ENCODE measurements around the gene PPARA. TPM values are rescaled to one million over a fixed set of nuclear protein-coding genes. Genes with fewer than 3 reads are reported as not detected.
"Not testable (repeated sequence)": the region's sequence is repeated elsewhere in the genome, so short reads cannot be mapped to it uniquely, and the experiment has no call there.

PPARA gene
- polyA plus RNA-seq, 3 donors: 23.3 to 39.7 (median 38.3) TPM

DNA sequence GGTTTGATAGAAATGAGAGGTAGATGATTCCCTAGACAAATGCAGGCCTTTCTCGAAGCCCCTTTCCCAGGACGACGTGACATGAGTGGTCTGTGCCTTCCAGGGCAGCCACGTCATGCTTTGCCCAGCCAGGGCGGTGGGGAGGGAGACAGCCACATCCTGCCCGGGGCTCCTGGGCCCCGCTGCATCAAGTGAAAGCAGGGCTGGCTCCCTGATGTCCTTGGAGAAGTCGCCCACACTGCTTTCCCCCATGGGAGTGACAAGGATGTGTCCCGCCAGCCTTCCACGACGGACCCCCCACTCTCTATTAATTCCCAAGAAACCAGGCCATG, 13.2 kb downstream of the PPARA start:
- no peak for DNase-seq

DNA sequence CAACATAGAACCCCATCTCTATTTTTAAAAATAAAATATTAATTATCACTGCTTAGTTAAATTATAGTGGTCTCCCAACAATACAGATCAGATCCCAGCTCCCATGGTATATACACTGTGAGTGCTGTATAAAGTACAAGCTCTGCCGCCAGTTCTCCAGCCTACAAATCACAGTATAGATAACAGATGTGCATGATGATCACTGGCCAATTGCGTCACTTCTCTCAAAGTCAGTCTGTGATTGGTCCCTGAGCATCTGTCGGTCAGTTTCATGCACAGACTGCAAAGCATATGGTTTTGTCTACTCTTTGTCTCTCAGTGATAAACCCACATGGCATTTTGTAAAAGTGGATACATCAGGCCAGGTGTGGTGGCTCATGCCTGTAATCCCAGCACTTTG, 15.7 kb downstream of the PPARA start:
- no peak for DNase-seq

DNA sequence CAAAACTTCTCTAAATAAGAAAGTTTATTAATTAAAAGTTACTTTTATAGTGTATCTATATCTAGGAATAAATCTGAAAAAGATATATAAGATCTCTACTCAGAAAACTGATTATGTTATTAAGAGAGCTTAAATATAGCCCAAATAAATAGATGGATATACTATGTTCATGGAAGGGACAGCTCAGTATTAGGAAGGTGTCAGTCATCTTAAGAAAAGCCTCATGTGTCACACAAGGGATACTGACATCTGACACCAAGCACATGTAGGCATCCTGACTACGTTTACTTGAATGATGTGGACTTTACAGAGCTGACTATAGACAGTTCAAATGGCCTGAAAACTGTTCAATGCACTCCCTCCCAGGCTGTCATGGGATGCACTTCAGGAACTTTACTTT, 19.3 kb downstream of the PPARA start:
- DNase-seq: no peak

- no peak for DNase-seq
Observed at GRCh38 chr22:46171940-46172339, 21.6 kb downstream of the PPARA start.

DNA sequence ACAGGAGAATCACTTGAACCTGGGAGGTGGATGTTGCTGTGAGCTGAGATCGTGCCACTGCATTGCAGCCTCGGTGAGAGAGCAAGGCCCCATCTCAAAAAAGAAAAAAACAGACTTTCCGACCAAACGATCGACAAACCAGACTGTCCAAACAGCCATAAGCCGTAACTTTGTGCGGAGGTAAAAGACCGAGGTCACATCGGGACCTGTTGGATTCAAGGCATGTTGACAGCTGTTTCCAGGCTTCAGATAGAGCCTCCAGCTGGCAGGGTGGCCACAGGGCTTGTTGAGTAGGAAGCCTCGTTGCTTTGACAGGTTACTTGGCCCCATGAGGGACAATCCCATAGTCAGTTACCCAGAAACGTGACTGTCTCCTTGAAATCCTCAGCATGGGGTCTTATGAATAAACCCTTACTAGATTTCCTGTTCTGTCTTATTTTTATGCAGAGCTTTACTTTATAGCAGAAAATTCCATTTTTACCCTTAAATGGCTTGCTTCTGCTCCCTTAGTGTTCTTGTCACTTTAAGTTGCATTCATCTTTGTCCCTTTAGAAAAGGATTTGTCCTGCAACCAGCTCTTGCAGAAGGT, 22.3 kb downstream of the PPARA start:
- no peak for DNase-seq

- no peak for DNase-seq
Observed at GRCh38 chr22:46173152-46173551, 22.8 kb downstream of the PPARA start.

DNA sequence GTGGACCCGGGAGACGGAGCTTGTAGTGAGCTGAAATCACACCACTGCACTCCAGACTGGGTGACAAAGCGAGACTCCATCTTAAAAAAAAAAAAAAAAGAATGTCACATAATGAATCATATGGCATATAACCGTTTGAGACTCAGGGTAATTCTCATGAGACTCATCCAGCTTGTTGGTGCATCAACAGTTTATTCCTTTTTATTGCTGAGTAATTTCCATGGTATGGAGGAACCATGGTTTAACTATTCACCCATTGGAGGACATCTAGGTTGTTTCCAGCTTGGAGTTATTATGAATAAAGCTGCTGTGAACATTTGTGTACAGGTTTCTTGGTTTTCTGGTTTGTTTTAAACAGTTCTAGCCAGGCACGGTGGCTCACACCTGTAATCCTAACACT, 25.3 kb downstream of the PPARA start:
- DNase-seq: no peak

DNA sequence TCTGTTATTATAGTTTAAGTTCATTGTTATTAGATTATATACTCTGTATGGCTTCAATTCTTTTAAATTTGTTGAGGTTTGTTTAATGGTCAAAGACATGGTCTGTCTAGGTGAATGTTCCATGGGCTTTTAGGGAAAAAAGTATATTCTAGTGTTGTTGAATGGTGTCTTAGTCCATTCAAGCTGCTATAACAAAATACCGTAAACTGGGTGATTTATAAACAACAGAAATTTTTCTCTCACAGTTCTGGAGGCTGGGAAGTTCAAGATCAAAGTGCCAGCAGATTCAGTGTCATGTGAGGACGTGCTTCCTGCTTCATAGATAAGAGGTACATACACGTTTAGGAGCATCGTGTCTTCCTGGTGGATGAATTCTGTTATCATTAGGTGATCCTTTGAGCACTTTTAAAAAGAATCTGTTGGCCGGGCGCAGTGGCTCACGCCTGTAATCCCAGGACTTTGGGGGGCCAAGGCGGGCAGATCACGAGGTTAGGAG, 26.2 kb downstream of the PPARA start:
- no peak for DNase-seq

DNA sequence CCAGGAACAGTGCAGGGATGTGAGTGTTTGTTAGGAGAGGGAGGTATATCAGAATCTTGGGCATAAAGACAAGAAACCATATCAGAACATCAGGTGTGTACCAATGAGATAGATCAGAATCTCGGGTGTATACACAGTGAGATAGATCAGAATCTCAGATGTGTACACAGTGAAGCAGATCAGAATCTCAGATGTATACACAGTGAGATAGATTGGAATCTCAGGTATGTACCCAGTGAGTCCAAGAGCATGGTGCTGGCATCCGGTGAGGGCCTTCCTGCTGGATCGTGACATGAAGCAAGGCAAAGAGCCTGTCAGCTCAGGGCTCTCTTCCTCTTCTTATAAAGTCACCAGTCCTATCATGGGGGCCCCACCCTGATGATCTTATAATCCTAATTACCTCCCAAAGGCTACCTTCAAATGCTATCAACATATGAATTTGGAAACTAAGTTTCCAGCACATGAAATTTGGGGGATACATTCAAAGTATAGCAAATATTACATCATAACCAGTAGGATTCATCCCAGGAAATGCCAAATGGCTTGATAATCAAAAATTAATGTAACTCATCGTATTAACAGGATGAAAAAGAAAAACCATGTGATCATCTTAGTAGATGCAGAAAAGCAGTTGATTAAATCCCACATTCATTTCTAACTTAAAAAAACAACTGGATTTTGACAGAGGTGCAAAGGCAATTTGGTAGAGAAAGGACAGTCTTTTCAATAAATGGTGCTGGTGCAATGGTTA, 28.6 kb downstream of the PPARA start:
- no peak for DNase-seq

DNA sequence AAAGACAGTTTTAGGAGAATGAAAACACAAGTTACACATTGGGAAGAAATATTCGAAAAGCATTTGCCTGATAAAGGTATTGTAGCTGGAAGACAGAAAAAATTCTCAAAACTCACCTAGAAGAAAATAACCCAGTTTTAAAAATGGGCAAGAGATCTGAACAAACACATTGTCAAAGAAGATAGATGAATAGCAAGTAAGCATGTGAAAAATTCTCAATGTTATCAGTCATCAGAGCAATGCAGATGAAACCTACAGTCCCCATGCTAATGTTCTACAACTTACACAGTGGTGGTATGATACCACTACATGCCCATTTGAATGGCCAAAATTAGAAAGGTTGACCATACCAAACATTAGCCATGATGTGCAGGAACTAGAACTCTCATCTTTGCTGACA, 29.4 kb downstream of the PPARA start:
- DNase-seq: no peak

DNA sequence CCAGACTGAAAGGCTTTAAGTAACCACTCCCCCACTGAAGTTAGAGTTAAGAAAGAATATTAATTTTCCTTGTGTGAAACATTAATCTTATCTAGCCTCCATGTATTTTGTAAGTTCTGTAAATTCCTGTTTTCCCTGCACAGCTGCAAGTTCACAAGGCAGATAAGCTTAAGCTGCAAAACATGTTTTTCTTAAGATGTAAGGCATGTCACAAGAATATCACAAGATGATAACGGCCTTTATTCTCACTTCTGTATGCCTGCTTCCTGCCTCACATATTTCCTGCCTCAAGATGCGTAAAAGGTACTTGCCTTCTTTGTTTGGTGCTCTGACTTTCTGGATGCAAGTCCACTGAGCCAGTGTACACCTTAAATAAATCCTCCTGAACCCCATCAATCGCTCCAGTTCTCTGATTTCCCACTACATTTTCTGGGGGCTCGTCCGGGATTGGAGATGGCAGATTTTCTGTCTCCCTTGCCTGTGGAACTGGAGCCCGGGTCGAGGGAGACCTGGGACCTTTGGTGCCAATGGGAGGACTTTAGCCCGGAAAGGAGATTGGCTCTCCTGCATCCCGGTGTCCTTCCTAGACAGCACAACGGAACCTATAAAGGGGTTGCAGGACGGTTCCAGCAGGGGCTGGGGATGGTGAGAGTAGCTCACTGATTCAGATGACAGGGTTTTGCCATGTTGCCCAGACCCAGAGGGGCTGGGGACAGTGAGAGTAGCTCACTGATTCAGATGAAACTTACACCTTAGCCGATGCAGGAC, 30.2 kb downstream of the PPARA start:
- DNase-seq: no peak

DNA sequence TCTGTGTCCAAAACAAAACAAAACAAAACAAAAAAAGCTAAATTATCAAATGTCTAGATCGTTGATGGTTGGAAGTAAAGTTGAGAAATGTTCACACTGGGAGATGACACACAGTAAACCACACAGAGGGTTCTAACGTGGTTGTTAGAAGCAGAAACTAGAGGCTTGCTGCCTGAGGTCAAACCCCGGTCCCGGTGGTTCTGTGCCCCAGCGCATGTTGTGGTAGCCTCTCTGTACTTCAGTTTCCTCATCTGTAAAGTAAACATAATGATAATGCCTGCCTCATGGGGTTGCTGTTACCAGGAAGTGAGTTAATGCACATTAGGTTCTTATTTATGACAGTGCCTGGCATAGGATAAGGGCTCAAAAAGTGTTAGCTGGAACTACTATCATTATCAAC, 33.4 kb downstream of the PPARA start:
- DNase-seq: no peak

GRCh38 chr22:46185283-46185682, 35.0 kb downstream of the PPARA start:
- DNase-seq: no peak

DNA sequence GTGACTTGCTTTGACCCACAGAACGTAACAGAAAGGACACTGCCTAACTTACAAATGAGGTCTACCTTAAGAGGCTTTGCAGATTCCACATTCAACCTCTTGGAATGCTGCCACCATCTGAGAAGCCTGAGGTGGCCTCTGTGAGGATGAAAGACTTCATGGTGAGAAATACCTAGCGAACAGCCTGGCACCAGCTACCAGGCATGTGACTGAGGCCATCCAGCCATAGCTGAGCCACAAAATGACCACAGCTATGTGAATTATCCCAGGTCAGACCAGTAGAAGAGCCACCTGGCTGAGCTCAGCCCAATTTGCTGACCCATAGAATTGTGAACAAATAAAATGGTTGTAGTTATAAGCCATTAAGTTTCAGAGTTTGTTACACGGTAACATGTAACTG, 37.5 kb downstream of the PPARA start:
- DNase-seq: no peak

DNA sequence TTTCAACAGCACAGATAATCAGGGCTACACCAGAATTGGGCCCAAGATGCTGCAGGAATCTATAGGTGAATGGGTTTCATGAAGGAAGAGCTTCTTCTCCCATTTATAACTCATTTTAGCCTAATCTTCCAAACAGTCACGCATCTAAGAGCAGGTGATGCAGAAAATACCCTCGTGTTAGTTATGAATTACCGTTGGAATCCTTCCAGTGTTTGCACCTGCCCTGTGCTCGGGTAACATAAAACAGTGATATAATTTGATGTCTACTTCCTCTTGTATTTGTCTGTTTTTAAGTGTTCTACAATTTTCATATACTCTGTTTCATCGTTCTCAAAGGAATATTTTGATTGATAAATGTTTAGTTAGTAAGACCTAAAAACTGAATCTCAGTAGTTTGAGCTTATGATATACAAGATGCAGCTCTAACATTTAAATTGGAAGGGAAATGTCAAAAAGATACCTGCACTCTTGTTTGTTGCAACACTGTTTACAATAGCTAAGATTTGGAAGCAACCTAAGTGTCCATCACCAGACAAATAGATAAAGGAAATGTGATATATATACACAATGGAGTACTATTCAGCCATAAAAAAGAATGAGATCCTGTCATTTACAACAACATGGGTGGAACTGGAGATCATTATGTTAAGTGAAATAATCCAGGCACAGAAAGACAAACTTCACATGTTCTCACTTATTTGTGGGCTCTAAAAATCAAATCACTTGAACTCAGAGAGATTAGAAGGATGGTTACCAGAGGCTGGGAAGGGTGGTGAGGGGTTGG, 42.1 kb downstream of the PPARA start:
- DNase-seq: no peak

- no peak for DNase-seq
Observed at GRCh38 chr22:46193898-46194310, 43.6 kb downstream of the PPARA start.

DNA sequence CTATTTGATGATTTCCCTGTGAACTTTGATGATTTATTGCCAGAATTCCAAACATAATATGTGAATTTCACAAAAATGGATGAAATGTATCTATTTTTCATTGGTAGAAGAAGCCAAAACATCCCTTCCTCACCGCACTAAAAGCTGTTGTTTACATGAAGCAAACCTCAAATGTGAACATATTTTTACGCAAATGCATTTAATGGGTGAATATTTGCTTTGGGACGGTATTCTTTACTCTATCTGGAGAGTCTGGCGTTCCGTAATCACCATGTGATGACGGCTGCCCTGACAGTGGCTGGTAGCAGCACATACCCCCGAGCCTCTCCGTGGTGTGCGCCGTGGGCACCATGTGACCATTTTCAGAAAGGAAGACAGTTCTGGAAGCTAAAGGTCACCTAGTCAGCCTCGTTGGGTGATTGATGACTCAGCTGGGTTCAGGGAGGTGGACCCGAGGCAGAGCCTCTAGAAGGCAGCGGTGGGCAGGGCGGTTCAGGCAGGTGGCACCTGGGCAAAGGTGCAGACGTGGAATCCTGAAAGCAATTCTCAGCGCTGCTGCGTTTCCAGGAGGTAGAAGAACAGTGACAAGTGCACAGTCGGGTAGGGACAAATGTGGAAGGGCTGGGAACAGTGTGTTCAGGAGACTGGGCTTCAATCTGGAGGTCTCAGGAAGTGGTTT, 45.3 kb downstream of the PPARA start:
- no peak for DNase-seq

- no peak for DNase-seq
Observed at GRCh38 chr22:46196278-46196677, 46.0 kb downstream of the PPARA start.

GRCh38 chr22:46198274-46198673, 47.9 kb downstream of the PPARA start:
- DNase-seq: no peak

DNA sequence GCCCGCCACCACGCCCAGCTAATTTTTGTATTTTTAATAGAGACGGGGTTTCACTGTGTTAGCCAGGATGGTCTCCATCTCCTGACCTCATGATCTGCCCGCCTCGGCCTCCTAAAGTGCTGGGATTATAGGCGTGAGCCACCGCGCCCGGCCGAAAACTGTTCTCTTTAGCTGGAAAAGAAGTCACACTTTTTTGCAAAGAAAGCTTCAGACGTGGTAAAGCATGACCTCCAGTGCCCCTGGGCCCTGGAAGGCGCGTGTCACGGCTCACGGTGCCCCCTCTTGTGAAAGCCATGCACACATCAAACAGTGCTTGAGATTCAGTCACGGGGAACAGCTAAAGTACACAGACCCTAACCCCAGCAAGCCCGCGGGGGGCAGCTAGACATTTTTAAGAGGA, 48.5 kb downstream of the PPARA start:
- not testable (repeated sequence) for DNase-seq

GRCh38 chr22:46201059-46201757, 50.9 kb downstream of the PPARA start:
- no peak for DNase-seq

Measured in renal pelvis (tissue), 4 donors.